Neural crest cell (in vitro differentiated cells): ENCODE results near the gene NRXN3. TPM values are rescaled to one million over a fixed set of nuclear protein-coding genes. Genes with fewer than 3 reads are reported as not detected.

Experiments
- DNase-seq: peaks from one replicate; pipeline ENCODE4 v3.0.0; 2021; ENCODE audit warnings: low read depth, mixed read lengths, low spot score
- H3K27ac Mint-ChIP-seq: one replicate; pipeline ENCODE4 v1.8.0; 2021; ENCODE audit warnings: mild to moderate bottlenecking, mixed read lengths; ENCODE audit not compliant: unreplicated experiment
- H3K27me3 Mint-ChIP-seq: 2 replicates; pipeline ENCODE4 v1.8.0; 2021; ENCODE audit warnings: low read depth, mild to moderate bottlenecking, mixed read lengths
- H3K36me3 Mint-ChIP-seq: 2 replicates; pipeline ENCODE4 v1.8.0; 2021; ENCODE audit warnings: low read depth, mild to moderate bottlenecking, mixed read lengths
- H3K4me1 Mint-ChIP-seq: 2 replicates; pipeline ENCODE4 v1.8.0; 2021; ENCODE audit warnings: mixed read lengths
- H3K4me3 Mint-ChIP-seq: one replicate; pipeline ENCODE4 v1.8.0; 2021; ENCODE audit warnings: mild to moderate bottlenecking, mixed read lengths
- H3K9me3 Mint-ChIP-seq: 2 replicates; pipeline ENCODE4 v1.8.0; 2021; ENCODE audit warnings: mixed read lengths
- CTCF ChIP-seq: fragments of 200-600 bp; sonication (generic); conservative IDR thresholded peaks from 2 replicates; pipeline ENCODE4 v1.5.0; 2021; ENCODE audit warnings: antibody characterized with exemption, mild to moderate bottlenecking
- total RNA-seq: library from RNA; stranded (reverse); gene quantifications from 2 replicates; pipeline ENCODE4 v1.2.1, GENCODE V29; 2021

NRXN3 gene
- total RNA-seq, 1 donor from 2014 or later = 2.5 TPM

DNA sequence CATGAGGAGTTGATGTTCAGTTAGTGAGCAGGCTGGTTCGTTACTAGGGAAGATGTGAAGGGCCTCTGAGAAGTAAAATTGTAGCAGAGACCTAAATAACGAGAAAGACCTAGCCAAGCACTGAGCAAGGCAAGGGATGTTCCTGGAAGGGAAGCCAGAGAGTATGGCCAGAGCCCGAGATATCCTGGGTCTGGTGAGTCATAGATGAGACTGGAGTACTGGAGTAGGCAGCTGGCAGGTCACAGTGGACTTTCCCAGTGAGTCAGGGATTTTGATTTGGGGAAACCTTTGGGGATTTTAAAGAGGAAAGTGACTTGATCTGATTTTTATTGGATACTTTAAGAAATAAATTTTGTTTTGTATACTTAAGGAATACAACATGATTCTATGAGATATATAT is 1672.1 kb downstream of the NRXN3 start:
- no peaks in the 10 kb centered on the region for H3K9me3 Mint-ChIP-seq
- peaks cover 6% of the 10 kb centered on the region for H3K4me1 Mint-ChIP-seq
- H3K27ac Mint-ChIP-seq = peak overlapping the region; percentile 58
- DNase-seq = no peak
- TF ChIP-seq CTCF = no peak
- no peak overlapping the region for H3K4me3 Mint-ChIP-seq
- no peaks in the 10 kb centered on the region for H3K27me3 Mint-ChIP-seq
- no peaks in the 10 kb centered on the region for H3K36me3 Mint-ChIP-seq

DNA sequence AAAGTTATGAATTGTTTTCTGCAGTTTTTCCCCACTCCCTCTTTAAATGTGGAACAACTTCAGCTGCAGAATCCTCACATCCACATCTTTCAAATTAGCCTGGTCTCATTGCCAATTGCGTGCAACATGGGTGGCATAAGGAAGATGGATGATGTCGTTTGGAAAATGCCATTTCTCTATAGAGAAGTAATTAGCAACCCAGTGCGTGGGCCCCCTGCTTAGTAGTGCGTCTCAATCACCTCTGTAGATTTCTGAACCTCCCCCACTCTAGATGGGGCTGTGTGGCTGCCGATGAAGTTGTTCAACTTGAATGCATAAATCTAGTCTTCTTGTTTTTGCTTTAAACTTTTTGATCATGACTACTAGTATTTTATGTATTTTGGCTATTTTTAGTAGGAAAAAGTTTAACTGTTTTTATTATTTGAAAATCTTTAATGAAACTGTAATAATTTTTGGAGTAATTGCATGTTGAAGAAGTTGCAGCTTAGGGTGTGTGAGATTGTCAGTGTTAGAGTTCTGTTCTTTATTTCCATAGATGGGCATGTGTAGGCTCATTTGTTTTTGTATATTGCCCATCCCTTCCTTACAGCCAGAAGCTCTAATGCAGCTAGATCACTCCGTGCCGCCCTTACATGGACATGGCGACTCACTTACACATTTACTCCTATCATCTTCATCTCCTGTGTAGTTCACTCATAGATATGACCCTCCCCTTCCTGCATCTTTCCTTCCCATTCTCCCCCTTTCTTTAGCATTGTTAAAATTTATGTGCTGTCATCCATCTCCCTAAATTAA is 1683.0 kb downstream of the NRXN3 start:
- Mint-ChIP-seq H3K4me3 (no peak overlapping the region), H3K27ac (no peak overlapping the region), H3K27me3 (no peaks in the 10 kb centered on the region), H3K9me3 (peaks cover 3% of the 10 kb centered on the region), H3K36me3 (no peaks in the 10 kb centered on the region), H3K4me1 (no peaks in the 10 kb centered on the region)
- no peak for DNase-seq
- TF ChIP-seq CTCF = no peak

GRCh38 chr14:79855789-79856188 is 1685.6 kb downstream of the NRXN3 start:
- Mint-ChIP-seq H3K27ac (no peak overlapping the region), H3K9me3 (no peaks in the 10 kb centered on the region), H3K36me3 (no peaks in the 10 kb centered on the region), H3K4me1 (no peaks in the 10 kb centered on the region), H3K4me3 (no peak overlapping the region), H3K27me3 (no peaks in the 10 kb centered on the region)
- no peak for TF ChIP-seq CTCF
- no peak for DNase-seq

- H3K27me3 Mint-ChIP-seq = no peaks in the 10 kb centered on the region
- no peak overlapping the region for H3K27ac Mint-ChIP-seq
- DNase-seq = no peak
- H3K4me1 Mint-ChIP-seq = no peaks in the 10 kb centered on the region
- H3K36me3 Mint-ChIP-seq = no peaks in the 10 kb centered on the region
- no peak for TF ChIP-seq CTCF
- no peaks in the 10 kb centered on the region for H3K9me3 Mint-ChIP-seq
- no peak overlapping the region for H3K4me3 Mint-ChIP-seq
Observed at GRCh38 chr14:79856381-79856780, 1686.2 kb downstream of the NRXN3 start.

GRCh38 chr14:79861111-79861510 is 1690.9 kb downstream of the NRXN3 start:
- no peak for DNase-seq
- peaks cover 1% of the 10 kb centered on the region for H3K9me3 Mint-ChIP-seq
- H3K36me3 Mint-ChIP-seq = no peaks in the 10 kb centered on the region
- no peak for TF ChIP-seq CTCF
- no peak overlapping the region for H3K27ac Mint-ChIP-seq
- H3K27me3 Mint-ChIP-seq = no peaks in the 10 kb centered on the region
- H3K4me3 Mint-ChIP-seq = no peak overlapping the region
- H3K4me1 Mint-ChIP-seq = peaks cover 5% of the 10 kb centered on the region
